ENCODE measurements around the gene IFTAP. TPM values are rescaled to one million over a fixed set of nuclear protein-coding genes. Genes with fewer than 3 reads are reported as not detected.
"Not testable (repeated sequence)": the region's sequence is repeated elsewhere in the genome, so short reads cannot be mapped to it uniquely, and the experiment has no call there.

IFTAP gene
- total RNA-seq, 8 experiments from 2014 or later: 27.3 to 65.5 (median 54.0) TPM

DNA sequence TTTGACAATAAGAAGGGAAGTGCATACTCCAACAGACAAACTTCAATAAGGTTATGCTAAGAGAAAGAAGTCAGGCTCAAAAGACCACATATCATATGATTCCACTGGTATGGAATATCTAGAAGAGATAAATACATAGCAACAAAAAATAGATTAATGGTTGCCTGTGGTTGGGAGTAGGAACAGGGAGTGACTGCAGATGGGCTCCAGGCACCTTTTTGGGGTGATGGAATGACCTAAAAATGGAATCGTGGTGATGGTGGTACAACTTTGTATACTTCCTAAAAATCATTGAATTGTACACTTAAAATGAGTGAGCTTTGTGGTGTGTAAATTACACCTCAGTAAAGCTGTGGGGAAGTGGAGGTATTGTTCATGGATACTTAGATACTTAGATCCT is 32.7 kb downstream of the IFTAP start:
- Histone ChIP-seq H3K27ac (no peak overlapping the region), H3K4me1 (replicated peaks in 1 of 2) (peaks cover 3 to 15% of the 10 kb centered on the region in 2 donors), H3K4me3 (no peak overlapping the region)
- in situ Hi-C loops (cut with MboI; ENCODE audit: low pct_unique_long_range_greater_than_20kb in 2 of 9, low sequenced_read_pairs in 9 of 9, unreplicated experiment in 9 of 9): no loop called here
- ATAC-seq (replicated peaks in 6 of 8): no peak
- WGBS, 10 experiments: 30 to 100% (median 75%) methylated on average over 1 of the region's 1 CpG; no CpG with 5 or more reads in 3 of the 10 experiments

DNA sequence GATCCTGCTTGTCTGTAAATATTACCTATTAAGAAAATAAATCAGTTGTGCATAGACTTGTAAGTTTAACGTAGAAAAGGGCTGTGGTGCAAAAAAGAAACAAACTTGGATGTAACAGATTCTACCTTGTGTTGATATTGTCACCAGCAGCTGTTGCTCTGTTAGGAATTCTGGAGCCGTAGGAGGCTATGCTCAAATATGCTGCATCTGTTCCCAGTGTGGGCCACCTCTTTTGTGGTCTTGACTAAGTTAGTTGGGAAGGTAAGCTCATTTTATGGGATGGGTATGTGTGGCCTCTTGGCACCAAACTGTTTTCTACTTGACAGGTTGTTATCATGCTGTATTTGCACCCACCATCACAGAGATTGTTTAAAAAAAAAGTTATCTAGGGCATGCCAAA is 33.2 kb downstream of the IFTAP start:
- Histone ChIP-seq H3K27ac (no peak overlapping the region), H3K4me3 (no peak overlapping the region), H3K4me1 (replicated peaks in 1 of 2) (peaks cover 3 to 15% of the 10 kb centered on the region in 2 donors)
- WGBS, 10 experiments: 57 to 100% (median 90%) methylated on average over 1 to 2 of the region's 2 CpGs; no CpG with 5 or more reads in 2 of the 10 experiments
- in situ Hi-C loops (cut with MboI; ENCODE audit: low pct_unique_long_range_greater_than_20kb in 2 of 9, low sequenced_read_pairs in 9 of 9, unreplicated experiment in 9 of 9): no loop called here
- no peak for ATAC-seq (replicated peaks in 6 of 8)

DNA sequence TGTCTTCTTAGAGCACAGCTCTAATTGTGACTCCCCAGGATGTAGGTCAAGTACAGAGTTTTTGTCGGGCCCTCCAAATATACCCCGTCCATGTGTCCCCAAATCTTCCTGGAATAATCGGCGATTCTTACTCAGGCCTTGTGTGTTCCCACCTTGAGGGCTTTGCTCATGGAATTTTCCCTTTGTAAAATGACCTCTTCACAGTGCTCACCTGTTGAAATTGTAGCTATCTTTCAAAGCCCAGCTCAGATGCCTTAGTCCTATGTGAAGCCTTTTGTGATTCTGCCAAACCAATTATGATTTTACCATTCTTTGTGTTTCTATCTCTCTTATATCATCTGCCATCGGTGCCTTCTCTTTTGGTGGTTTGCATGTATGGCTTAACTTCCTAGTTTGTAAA is 33.8 kb downstream of the IFTAP start:
- ATAC-seq (replicated peaks in 6 of 8): no peak
- in situ Hi-C loops (cut with MboI; ENCODE audit: low pct_unique_long_range_greater_than_20kb in 2 of 9, low sequenced_read_pairs in 9 of 9, unreplicated experiment in 9 of 9): no loop called here
- WGBS, 10 experiments: 40 to 100% (median 93%) methylated on average over 1 to 5 of the region's 5 CpGs
- no peak overlapping the region for H3K4me3 ChIP-seq
- H3K4me1 ChIP-seq (replicated peaks in 1 of 2): peaks cover 3 to 15% of the 10 kb centered on the region in 2 donors
- H3K27ac ChIP-seq: no peak overlapping the region

DNA sequence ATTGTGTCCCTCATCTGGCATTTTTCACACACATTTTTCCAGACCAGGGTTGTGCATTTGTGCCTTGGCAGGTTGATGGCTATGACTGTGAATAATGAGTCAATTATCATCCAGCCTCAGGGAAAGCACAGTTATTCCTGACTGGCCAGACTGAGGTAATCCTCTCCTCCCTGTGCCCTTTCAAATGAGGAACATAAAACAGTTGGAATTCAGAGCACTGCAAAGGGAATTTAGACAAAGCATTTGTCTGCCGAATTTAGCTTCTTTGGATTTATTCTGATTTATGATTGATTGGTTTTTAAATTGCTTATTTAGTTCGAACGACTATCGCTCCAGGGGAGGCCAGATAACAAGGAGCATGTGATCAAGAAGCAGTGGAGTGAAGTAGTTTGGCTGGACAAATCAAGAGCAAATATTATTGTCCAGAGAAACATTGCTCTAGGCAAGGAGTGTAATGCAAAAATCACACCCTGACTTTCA is 34.5 kb downstream of the IFTAP start:
- in situ Hi-C loops (cut with MboI; ENCODE audit: low pct_unique_long_range_greater_than_20kb in 2 of 9, low sequenced_read_pairs in 9 of 9, unreplicated experiment in 9 of 9): no loop called here
- ATAC-seq (replicated peaks in 6 of 8): peak; percentile 48 to 94 (median 76)
- Histone ChIP-seq H3K27ac (no peak overlapping the region), H3K4me3 (no peak overlapping the region), H3K4me1 (replicated peaks in 1 of 2) (peaks cover 3 to 10% of the 10 kb centered on the region in 2 donors)
- 0 to 81% (median 54%) methylated on average over 3 to 4 of the region's 4 CpGs; no CpG with 5 or more reads in 2 of the 10 experiments for WGBS, 10 experiments

DNA sequence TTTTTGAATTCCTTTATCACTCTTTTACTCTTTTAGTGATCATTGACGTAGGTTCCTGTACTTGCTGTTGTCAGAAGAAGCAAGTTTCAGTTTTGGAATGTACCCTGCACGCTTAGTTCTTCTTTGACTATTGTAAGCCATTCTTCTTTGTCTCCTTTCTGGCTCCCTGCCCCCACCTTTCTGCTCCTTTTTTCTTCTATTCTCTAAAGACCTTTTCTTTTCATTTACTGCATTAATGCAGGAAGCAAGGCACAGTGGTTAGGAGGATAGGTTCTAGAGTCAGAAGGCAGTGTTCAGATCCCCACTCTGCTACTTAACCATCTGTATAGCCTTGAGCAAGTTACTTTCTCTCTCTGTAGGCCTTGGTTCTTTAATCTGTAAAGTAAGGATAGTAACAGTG is 37.5 kb downstream of the IFTAP start:
- H3K27ac ChIP-seq: no peak overlapping the region
- no peak for ATAC-seq (replicated peaks in 6 of 8)
- H3K4me3 ChIP-seq: no peak overlapping the region
- in situ Hi-C loops (cut with MboI; ENCODE audit: low pct_unique_long_range_greater_than_20kb in 2 of 9, low sequenced_read_pairs in 9 of 9, unreplicated experiment in 9 of 9): no loop called here
- 57 to 100% (median 83%) methylated on average over 1 to 2 of the region's 2 CpGs; no CpG with 5 or more reads in 1 of the 10 experiments for WGBS, 10 experiments
- H3K4me1 ChIP-seq (replicated peaks in 1 of 2): peaks cover 7 to 10% of the 10 kb centered on the region in 2 donors

DNA sequence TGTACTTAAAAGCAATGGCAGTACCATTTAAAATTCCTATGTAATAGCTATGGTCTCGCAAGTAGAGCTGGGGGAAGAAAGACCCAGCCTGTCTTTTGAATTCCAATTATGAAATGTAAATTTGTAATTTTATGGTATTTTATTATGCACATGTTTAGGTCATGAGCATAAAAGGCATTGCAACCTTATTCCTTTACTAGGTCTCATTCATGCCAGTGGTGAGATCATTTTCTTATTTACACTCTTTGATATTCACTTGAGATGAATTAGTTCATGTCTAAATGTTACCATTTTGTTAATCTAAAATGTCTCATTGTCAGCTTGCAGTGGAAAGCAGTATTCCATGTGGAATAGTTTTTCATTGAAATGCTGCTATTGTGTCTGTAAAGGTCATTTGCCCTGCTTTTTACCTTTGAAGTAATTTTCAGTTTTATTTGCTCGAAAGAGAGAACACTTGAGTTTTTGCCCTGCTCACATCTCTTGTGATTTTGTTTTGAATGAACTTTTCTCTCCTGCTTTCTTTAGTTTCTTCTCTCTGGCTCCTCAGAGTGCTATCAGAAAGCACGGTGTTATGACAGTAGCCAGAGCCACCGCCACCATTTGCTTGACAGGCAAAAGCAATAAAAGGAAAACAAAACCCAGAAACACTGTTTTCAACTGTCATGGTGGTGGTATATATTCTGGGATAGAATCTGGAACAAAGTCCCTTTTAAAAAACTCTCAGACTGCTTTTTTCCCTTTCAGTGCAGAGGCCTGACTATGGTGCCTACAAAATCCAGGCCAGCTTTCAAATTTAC is 41.0 kb downstream of the IFTAP start:
- WGBS, 10 experiments: 64 to 100% (median 80%) methylated on average over 1 to 4 of the region's 4 CpGs; no CpG with 5 or more reads in 1 of the 10 experiments
- Histone ChIP-seq H3K27ac (no peak overlapping the region), H3K4me3 (no peak overlapping the region), H3K4me1 (replicated peaks in 1 of 2) (peaks cover 0 to 4% of the 10 kb centered on the region in 2 donors)
- in situ Hi-C loops (cut with MboI; ENCODE audit: low pct_unique_long_range_greater_than_20kb in 2 of 9, low sequenced_read_pairs in 9 of 9, unreplicated experiment in 9 of 9): no loop called here
- ATAC-seq (replicated peaks in 6 of 8): peak in 4 of 8 experiments; percentile 62 to 93 (median 81)

DNA sequence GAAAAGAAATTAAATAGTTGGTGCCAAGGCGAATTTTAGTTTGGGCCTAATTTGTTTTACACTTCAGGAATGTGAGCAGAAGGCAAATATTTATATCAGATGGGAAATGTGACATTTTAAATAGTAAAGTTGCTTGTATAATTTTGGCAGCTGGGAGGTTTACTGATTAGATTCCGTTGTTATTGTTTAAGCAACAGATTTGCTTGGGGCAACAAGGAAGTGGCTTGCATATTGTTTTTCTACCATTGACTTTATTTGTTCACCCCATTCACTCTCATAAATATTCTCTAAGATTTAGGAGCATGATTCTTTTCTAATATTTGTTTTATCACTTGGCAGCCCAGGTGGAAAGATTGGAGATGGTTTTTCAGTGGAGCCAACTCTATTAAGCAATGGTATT is 44.3 kb downstream of the IFTAP start:
- Histone ChIP-seq H3K4me1 (replicated peaks in 1 of 2) (peaks cover 0 to 4% of the 10 kb centered on the region in 2 donors), H3K4me3 (no peak overlapping the region), H3K27ac (no peak overlapping the region)
- WGBS, 10 experiments: 29 to 100% (median 75%) methylated on average over 1 to 2 of the region's 2 CpGs
- in situ Hi-C loops (cut with MboI; ENCODE audit: low pct_unique_long_range_greater_than_20kb in 2 of 9, low sequenced_read_pairs in 9 of 9, unreplicated experiment in 9 of 9): no loop called here
- no peak for ATAC-seq (replicated peaks in 6 of 8)

DNA sequence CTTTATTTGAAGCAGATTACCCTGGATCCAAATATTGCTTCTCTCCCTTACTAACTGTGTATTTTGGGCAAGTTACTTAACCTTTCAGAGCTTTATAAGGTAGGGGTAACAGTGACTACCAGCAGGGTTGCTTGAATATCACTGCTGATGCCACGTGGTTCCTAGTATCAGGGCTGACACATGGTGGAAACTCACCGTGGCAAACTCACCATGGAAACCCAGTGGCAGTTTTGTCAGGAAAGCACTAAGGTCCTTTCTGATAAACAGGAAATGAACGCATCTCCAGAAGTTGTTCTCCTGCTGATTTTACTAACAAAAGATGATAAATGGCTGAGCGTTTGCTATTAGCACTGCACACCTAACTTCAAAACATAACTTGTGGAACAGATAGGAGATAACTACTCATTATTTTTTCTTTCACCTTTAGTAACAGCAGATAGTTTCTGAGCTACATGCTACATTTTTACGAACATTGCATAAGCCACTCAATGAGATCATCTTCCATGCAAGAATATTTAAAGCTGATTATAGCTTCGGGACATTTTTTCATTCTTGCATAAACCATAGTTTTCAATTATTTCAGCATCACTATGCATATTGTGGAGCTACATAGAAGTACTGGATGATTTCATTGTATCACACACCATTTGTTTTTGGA is 63.4 kb downstream of the IFTAP start:
- H3K27ac ChIP-seq: no peak overlapping the region
- peak in 5 of 8 experiments; percentile 28 to 99 (median 86) for ATAC-seq (replicated peaks in 6 of 8)
- in situ Hi-C loops (cut with MboI; ENCODE audit: low pct_unique_long_range_greater_than_20kb in 2 of 9, low sequenced_read_pairs in 9 of 9, unreplicated experiment in 9 of 9): no loop called here
- no peaks in the 10 kb centered on the region for H3K4me1 ChIP-seq (replicated peaks in 1 of 2)
- WGBS, 10 experiments: 0 to 96% (median 75%) methylated on average over 2 to 6 of the region's 6 CpGs
- H3K4me3 ChIP-seq: no peak overlapping the region

DNA sequence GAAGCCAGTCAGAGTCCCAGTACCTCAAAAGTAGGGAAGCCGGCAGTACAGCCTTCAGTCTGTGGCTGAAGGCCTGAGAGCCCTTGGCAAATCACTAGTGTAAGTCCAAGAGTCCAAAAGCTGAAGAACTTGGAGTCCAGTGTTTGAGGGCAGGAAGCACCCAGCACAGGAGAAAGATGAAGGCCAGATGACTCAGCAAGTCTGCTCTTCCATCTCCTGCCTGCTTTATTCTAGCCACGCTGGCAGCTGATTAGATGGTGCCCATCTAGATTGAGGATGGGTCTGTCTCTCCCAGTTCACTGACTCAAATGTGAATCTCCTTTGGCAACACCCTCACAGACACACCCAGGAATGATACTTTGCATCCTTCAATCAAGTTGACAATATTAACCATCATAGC is 67.1 kb downstream of the IFTAP start:
- in situ Hi-C loops (cut with MboI; ENCODE audit: low pct_unique_long_range_greater_than_20kb in 2 of 9, low sequenced_read_pairs in 9 of 9, unreplicated experiment in 9 of 9); ATAC-seq (replicated peaks in 6 of 8); H3K4me3 ChIP-seq; H3K27ac ChIP-seq; H3K4me1 ChIP-seq (replicated peaks in 1 of 2): not testable (repeated sequence)
- WGBS, 10 experiments: 80 to 100% (median 100%) methylated on average over 1 of the region's 2 CpGs; no CpG with 5 or more reads in 7 of the 10 experiments

DNA sequence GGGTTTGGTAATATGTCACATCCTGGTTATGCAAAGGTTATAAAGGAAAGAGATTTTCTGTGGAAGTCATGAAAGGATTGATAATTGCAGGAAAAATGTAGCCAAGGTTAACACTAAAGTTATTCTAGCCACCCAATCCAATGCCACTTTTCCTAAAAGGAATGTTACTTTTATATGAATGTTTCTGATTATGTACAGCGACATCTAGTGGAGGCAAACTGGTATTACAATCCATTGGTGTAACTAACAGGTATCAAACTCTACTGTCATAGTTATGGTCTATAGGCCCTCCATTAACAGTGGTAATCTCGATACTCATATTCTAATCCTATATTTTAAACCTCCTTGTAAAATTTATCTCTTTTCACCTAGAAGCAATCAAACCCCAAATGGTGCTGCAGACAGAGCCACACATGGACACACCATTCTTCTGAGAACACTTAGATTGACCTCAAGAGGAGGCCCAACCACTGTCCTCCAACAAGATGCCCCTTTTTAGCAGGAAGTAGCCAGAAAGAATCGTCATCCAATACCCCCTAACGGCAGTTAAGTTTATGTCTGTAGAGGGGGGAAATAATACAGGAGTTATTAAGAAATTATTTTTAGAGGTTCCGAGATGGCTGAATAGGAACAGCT is 78.6 kb downstream of the IFTAP start:
- peak in 3 of 8 experiments; percentile 35 to 41 (median 40) for ATAC-seq (replicated peaks in 6 of 8)
- Histone ChIP-seq H3K27ac (no peak overlapping the region), H3K4me3 (no peak overlapping the region), H3K4me1 (replicated peaks in 1 of 2) (no peaks in the 10 kb centered on the region)
- in situ Hi-C loops (cut with MboI; ENCODE audit: low pct_unique_long_range_greater_than_20kb in 2 of 9, low sequenced_read_pairs in 9 of 9, unreplicated experiment in 9 of 9): no loop called here
- 0 to 82% (median 46%) methylated on average over 2 to 5 of the region's 5 CpGs; no CpG with 5 or more reads in 2 of the 10 experiments for WGBS, 10 experiments

DNA sequence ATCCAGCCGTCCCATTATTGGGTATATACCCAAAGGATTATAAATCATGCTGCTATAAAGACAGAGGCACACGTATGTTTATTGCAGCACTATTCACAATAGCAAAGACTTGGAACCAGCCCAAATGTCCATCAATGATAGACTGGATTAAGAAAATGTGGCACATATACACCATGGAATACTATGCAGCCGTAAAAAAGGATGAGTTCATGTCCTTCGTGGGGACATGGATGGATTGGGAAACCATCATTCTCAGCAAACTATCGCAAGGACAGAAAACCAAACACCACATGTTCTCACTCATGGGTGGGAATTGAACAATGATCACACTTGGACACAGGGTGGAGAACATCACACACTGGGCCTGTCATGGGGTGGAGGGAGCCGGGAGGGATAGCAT is 85.2 kb downstream of the IFTAP start:
- ATAC-seq (replicated peaks in 6 of 8); H3K27ac ChIP-seq; H3K4me3 ChIP-seq; H3K4me1 ChIP-seq (replicated peaks in 1 of 2): not testable (repeated sequence)
- 30 to 100% (median 83%) methylated on average over 1 to 5 of the region's 6 CpGs; no CpG with 5 or more reads in 2 of the 10 experiments for WGBS, 10 experiments
- in situ Hi-C loops (cut with MboI; ENCODE audit: low pct_unique_long_range_greater_than_20kb in 2 of 9, low sequenced_read_pairs in 9 of 9, unreplicated experiment in 9 of 9): loop anchor here in 1 of 9 experiments (25.0 kb wide), 1 partner anchor 92 kb away; the partner anchor contains the start of genes IFTAP and RAG2

DNA sequence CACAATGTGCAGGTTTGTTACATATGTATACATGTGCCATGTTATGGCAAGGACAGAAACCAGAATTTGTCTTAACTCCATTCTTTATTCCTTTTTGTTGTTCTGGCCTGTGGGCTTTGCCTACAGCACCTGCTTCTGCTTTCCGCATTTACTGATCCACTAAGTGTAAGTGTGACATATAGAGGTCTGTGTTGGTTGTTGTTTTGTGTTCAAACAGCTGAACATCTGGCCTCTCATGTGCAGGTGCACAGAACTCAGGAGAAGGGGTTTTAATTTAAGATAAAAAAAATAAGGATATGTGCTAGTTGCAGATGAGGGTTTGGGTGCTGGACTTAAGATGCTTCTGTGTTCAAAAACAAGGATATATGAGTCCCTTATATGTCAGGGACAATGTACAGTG is 89.5 kb downstream of the IFTAP start:
- Histone ChIP-seq H3K4me3 (no peak overlapping the region), H3K4me1 (replicated peaks in 1 of 2) (no peaks in the 10 kb centered on the region), H3K27ac (no peak overlapping the region)
- in situ Hi-C loops (cut with MboI; ENCODE audit: low pct_unique_long_range_greater_than_20kb in 2 of 9, low sequenced_read_pairs in 9 of 9, unreplicated experiment in 9 of 9): loop anchor here in 2 of 9 experiments (10.0 to 25.0 kb wide), 2 partner anchors 97 to 119 kb away; partner anchors contain the start of genes IFTAP (in 1 of the 2), RAG1 (in 1 of the 2) and RAG2 (in 1 of the 2)
- WGBS, 10 experiments: 17 to 100% (median 76%) methylated on average over 1 of the region's 1 CpG; no CpG with 5 or more reads in 2 of the 10 experiments
- no peak for ATAC-seq (replicated peaks in 6 of 8)
